PFSK-1 (cell line): ENCODE measurements around the gene SLC38A5.

Experiments
- FOXP2 ChIP-seq: optimal IDR thresholded peaks from 2 replicates; pipeline ENCODE3; 2011; ENCODE audit warnings: borderline replicate concordance, control low read depth, inconsistent platforms; ENCODE audit not compliant: insufficient read depth; ENCODE audit errors: extremely low read length, extremely low read depth
- REST ChIP-seq, 2 experiments: IDR thresholded peaks; 2 replicates each; pipeline versions ENCODE4 v1.6.1 to v1.8.0; 2011 to 2012; ENCODE audit warnings: low read depth in 2 of 2, low read length in 2 of 2, control low read depth in 1 of 2, inconsistent platforms in 1 of 2, mild to moderate bottlenecking in 1 of 2, moderate library complexity in 1 of 2; ENCODE audit not compliant: insufficient read depth in 1 of 2

DNA sequence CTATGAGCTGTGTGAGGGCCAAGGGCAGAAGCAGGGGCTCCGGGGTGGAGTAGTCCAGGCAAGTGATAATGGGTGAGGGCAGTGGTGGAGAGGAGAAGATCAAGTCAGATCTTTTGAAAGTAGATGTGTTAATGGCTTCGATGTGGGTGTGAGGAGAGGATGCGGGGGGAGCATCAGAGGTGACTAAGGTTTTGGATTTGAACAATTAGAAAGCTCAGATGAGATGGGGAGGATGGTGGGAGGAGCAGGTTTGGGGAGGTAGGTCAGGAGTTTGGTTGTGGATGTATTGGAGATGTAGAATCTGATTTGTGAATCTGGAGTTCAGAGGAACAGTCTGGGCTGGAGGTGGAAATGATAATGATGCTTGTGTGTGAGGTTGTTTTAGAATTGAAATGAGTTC, 10.5 kb upstream of the SLC38A5 start:
- no peak for TF ChIP-seq FOXP2
- no peak for TF ChIP-seq REST (IDR thresholded peaks at IDR 0.05; ENCODE audit: insufficient read depth in 1 of 2, low read depth in 2 of 2, low read length in 2 of 2)
